Spleen (tissue), 7 donors: ENCODE measurements around the gene IGHMBP2.

Experiments
- POLR2A ChIP-seq, 3 donors: fragments of 450-650 bp; IDR thresholded peaks; one replicate each; pipeline ENCODE4 v1.5.1; 2017; ENCODE audit warnings: antibody characterized with exemption in 3 of 3, mild to moderate bottlenecking in 1 of 3
- POLR2AphosphoS5 ChIP-seq, 3 donors: sonication (generic); formaldehyde crosslinking; IDR thresholded peaks; one replicate each; pipeline ENCODE4 v1.5.1; 2017; ENCODE audit warnings: antibody characterized with exemption in 3 of 3
- TF ChIP-seq, protein P1 (sequence below), 11 experiments: fragments of 200-600 bp in 7 of 11; fragments of 450-650 bp in 4 of 11; sonication (generic) in 4 of 11; IDR thresholded peaks in 8 of 11; conservative IDR thresholded peaks in 3 of 11; 1 replicate in 7 of 11; 2 replicates in 4 of 11; pipeline versions ENCODE4 v1.4.0 to v1.8.0; 2016 to 2021; ENCODE audit warnings: antibody characterized with exemption in 11 of 11, inconsistent platforms in 4 of 11, mild to moderate bottlenecking in 1 of 11
- donor health status: DM: no; HTN: no; CAD: no; lungs with moderate emphysema.
- donor health status: DM: no; HTN: no; CAD: no.
- donor health status: DM: no; HTN: no; CAD: no.

DNA sequence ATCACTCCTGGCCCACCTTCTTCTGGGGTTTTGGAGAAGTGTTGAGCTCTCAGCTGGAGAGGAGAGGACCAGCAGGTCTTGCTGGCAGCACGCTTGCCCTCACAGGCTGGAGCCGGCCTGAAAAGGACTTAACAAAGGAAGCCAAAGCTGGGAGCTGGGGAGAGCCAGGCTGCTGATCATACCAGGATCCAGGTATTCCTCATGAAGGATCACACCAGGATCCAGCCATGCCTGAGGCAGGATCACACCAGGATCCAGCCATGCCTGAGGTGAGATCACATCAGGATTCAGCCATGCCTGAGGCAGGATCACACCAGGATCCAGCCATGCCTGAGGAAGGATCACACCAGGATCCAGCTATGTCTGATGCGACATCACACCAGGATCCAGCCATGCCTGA is 60.1 kb downstream of the IGHMBP2 start:
- TF ChIP-seq POLR2AphosphoS5 (IDR thresholded peaks at IDR 0.05) (no peak), POLR2A (IDR thresholded peaks at IDR 0.05) (no peak)
- TF ChIP-seq, protein P1, sequence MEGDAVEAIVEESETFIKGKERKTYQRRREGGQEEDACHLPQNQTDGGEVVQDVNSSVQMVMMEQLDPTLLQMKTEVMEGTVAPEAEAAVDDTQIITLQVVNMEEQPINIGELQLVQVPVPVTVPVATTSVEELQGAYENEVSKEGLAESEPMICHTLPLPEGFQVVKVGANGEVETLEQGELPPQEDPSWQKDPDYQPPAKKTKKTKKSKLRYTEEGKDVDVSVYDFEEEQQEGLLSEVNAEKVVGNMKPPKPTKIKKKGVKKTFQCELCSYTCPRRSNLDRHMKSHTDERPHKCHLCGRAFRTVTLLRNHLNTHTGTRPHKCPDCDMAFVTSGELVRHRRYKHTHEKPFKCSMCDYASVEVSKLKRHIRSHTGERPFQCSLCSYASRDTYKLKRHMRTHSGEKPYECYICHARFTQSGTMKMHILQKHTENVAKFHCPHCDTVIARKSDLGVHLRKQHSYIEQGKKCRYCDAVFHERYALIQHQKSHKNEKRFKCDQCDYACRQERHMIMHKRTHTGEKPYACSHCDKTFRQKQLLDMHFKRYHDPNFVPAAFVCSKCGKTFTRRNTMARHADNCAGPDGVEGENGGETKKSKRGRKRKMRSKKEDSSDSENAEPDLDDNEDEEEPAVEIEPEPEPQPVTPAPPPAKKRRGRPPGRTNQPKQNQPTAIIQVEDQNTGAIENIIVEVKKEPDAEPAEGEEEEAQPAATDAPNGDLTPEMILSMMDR (IDR thresholded peaks at IDR 0.05 in 8 of 11, conservative IDR thresholded peaks at IDR 0.05 in 3 of 11), result no peak
